HepG2 (cell line): ENCODE data around the gene ZNF324B.

Experiments
- TF ChIP-seq, protein P1 (sequence below): IDR thresholded peaks from 2 replicates; pipeline ENCODE4 v1.6.1; 2012; ENCODE audit warnings: inconsistent platforms
- TF ChIP-seq, protein P2 (sequence below): sonication (generic); formaldehyde crosslinking; IDR thresholded peaks from 2 replicates; pipeline ENCODE4 v1.4.0; 2020; ENCODE audit warnings: mild to moderate bottlenecking, missing genetic modification reagents, borderline replicate concordance

DNA sequence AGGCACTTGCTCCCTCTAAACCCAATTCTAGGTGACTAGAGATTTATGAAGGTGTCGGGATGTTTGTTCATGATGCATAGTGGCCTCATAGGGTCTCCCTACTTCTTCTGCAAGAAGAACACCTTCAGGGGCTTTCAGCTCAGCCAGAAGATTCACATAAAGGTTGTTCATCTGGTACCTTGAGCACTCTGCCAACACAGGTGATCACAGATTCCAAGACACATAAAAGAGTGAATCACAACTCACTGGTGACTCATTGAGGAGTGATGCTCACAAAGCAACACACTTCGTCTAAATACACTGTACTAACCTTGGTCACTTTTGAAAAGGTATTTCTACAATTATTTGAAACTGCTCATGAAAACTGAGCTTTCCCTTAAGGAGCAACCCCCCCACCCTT lies 8.6 kb downstream of the ZNF324B start:
- TF ChIP-seq, protein P1, sequence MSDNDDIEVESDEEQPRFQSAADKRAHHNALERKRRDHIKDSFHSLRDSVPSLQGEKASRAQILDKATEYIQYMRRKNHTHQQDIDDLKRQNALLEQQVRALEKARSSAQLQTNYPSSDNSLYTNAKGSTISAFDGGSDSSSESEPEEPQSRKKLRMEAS = no peak
- TF ChIP-seq, protein P2, sequence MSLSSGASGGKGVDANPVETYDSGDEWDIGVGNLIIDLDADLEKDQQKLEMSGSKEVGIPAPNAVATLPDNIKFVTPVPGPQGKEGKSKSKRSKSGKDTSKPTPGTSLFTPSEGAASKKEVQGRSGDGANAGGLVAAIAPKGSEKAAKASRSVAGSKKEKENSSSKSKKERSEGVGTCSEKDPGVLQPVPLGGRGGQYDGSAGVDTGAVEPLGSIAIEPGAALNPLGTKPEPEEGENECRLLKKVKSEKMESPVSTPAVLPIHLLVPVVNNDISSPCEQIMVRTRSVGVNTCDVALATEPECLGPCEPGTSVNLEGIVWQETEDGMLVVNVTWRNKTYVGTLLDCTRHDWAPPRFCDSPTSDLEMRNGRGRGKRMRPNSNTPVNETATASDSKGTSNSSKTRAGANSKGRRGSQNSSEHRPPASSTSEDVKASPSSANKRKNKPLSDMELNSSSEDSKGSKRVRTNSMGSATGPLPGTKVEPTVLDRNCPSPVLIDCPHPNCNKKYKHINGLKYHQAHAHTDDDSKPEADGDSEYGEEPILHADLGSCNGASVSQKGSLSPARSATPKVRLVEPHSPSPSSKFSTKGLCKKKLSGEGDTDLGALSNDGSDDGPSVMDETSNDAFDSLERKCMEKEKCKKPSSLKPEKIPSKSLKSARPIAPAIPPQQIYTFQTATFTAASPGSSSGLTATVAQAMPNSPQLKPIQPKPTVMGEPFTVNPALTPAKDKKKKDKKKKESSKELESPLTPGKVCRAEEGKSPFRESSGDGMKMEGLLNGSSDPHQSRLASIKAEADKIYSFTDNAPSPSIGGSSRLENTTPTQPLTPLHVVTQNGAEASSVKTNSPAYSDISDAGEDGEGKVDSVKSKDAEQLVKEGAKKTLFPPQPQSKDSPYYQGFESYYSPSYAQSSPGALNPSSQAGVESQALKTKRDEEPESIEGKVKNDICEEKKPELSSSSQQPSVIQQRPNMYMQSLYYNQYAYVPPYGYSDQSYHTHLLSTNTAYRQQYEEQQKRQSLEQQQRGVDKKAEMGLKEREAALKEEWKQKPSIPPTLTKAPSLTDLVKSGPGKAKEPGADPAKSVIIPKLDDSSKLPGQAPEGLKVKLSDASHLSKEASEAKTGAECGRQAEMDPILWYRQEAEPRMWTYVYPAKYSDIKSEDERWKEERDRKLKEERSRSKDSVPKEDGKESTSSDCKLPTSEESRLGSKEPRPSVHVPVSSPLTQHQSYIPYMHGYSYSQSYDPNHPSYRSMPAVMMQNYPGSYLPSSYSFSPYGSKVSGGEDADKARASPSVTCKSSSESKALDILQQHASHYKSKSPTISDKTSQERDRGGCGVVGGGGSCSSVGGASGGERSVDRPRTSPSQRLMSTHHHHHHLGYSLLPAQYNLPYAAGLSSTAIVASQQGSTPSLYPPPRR (CRISPR knock-in tag) = no peak
